GM21367 (cell line): ENCODE measurements around the gene UNC13A.
"Not testable (repeated sequence)": the region's sequence is repeated elsewhere in the genome, so short reads cannot be mapped to it uniquely, and the experiment has no call there.

ENCODE experiments used
- ATAC-seq: cut with Tn5 transposase; IDR thresholded peaks from one replicate; pipeline ENCODE4 v1.9.1; 2021; ENCODE audit not compliant: unreplicated experiment

UNC13A gene

GRCh38 chr19:17606590-17607185 is 81.5 kb downstream of the UNC13A start:
- no peak for ATAC-seq

- peak; percentile 61 for ATAC-seq
Observed at GRCh38 chr19:17605761-17606589, 82.2 kb downstream of the UNC13A start.

GRCh38 chr19:17605117-17605516 is 83.0 kb downstream of the UNC13A start:
- no peak for ATAC-seq

GRCh38 chr19:17604372-17605025 is 83.7 kb downstream of the UNC13A start:
- no peak for ATAC-seq

GRCh38 chr19:17602872-17603510 is 85.2 kb downstream of the UNC13A start:
- ATAC-seq: no peak

- ATAC-seq: no peak
Observed at GRCh38 chr19:17602217-17602616, 85.9 kb downstream of the UNC13A start.

- ATAC-seq: no peak
Observed at GRCh38 chr19:17601683-17602082, 86.5 kb downstream of the UNC13A start.

- ATAC-seq: no peak
Observed at GRCh38 chr19:17599780-17600179, 88.4 kb downstream of the UNC13A start.

- ATAC-seq: no peak
Observed at GRCh38 chr19:17598953-17599352, 89.2 kb downstream of the UNC13A start.

GRCh38 chr19:17598063-17598462 is 90.1 kb downstream of the UNC13A start:
- ATAC-seq: not testable (repeated sequence)

GRCh38 chr19:17594296-17594695 is 93.9 kb downstream of the UNC13A start:
- ATAC-seq: not testable (repeated sequence)

- ATAC-seq: no peak
Observed at GRCh38 chr19:17590866-17591265, 97.3 kb downstream of the UNC13A start.

- ATAC-seq: not testable (repeated sequence)
Observed at GRCh38 chr19:17585395-17585794, 102.8 kb downstream of the UNC13A start.

- ATAC-seq: no peak
Observed at GRCh38 chr19:17584132-17584531, 104.0 kb downstream of the UNC13A start.

- no peak for ATAC-seq
Observed at GRCh38 chr19:17582613-17583012, 105.5 kb downstream of the UNC13A start.

- no peak for ATAC-seq
Observed at GRCh38 chr19:17581211-17581874, 106.8 kb downstream of the UNC13A start.

- ATAC-seq: no peak
Observed at GRCh38 chr19:17580470-17581144, 107.5 kb downstream of the UNC13A start.

- no peak for ATAC-seq
Observed at GRCh38 chr19:17579661-17580244, 108.4 kb downstream of the UNC13A start.

- no peak for ATAC-seq
Observed at GRCh38 chr19:17577457-17578097, 110.6 kb downstream of the UNC13A start.
